Measurements from ENCODE around the gene IFIT3. TPM values are rescaled to one million over a fixed set of nuclear protein-coding genes. Genes with fewer than 3 reads are reported as not detected.

Gene IFIT3
- total and polyA plus RNA-seq, 7 donors = 4.9 to 36.1 (median 9.4) TPM

DNA sequence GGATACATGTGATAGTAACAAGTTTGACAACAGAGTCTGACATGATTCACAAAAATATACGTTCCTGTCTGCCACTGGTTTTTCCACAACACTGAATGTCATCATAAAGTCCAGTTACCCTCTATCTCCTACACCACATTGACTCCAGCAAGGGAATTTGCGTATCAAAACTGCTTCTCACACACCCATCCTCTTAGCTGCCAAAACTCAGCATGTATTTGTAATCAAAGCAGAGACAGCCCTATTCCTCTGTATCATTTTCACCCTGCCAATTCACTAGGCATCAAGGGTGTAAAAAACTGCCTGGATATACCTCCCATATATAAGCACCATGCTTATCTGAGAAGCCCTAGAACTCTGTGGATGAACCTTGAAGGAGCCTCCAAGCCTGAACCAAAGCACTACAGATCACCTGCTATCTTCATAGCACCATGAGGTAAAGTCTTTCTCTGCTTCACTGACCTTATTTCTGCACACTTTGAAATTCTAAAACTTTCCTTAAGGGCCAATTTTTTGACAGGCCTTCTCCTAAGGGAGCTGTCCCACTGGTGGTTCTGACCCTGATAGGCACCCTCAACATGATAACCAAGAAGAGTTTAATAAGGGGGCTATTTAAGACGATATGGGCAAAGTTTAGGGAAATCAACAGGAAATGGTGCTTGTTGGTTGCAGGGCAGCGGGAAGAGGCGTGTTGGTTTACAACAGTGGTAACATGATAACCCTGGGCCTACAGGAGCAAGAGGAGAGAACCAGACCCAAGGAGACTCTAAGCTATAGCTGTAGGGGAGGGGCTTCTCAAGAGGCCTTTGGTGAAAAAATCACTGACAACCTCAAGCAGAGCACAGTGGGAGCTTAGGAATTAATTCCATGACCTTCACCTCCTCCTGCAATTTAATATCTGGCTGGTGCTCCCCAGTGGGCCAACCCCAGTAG is 50.2 kb downstream of the IFIT3 start, which contains the start of gene IFIT1B:
IFIT1B (plus strand) TSS at position 352 of the 933 bp plus-strand sequence; CDS start at position 432, 80 bp downstream.
- 71 to 86% methylated on average over 5 of the region's 5 CpGs for WGBS, 2 donors
- no peak within 1 kb of the TSS for H3K27ac ChIP-seq
- TF ChIP-seq POLR2AphosphoS5 (IDR thresholded peaks at IDR 0.05) (no peak), POLR2A (IDR thresholded peaks at IDR 0.05) (no peak), EP300 (IDR thresholded peaks at IDR 0.05) (no peak)
- TF ChIP-seq, protein P1, sequence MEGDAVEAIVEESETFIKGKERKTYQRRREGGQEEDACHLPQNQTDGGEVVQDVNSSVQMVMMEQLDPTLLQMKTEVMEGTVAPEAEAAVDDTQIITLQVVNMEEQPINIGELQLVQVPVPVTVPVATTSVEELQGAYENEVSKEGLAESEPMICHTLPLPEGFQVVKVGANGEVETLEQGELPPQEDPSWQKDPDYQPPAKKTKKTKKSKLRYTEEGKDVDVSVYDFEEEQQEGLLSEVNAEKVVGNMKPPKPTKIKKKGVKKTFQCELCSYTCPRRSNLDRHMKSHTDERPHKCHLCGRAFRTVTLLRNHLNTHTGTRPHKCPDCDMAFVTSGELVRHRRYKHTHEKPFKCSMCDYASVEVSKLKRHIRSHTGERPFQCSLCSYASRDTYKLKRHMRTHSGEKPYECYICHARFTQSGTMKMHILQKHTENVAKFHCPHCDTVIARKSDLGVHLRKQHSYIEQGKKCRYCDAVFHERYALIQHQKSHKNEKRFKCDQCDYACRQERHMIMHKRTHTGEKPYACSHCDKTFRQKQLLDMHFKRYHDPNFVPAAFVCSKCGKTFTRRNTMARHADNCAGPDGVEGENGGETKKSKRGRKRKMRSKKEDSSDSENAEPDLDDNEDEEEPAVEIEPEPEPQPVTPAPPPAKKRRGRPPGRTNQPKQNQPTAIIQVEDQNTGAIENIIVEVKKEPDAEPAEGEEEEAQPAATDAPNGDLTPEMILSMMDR (IDR thresholded peaks at IDR 0.05) = no peak
- intact Hi-C loops (cut with DNase I) = no loop called here
- H3K4me3 ChIP-seq = no peak within 1 kb of the TSS
- peaks cover 0 to 20% (median 18%) of the 10 kb centered on the region in 4 donors for H3K4me1 ChIP-seq
- no peaks in the 10 kb centered on the region for H3K27me3 ChIP-seq
- H3K36me3 ChIP-seq = no peaks in the 10 kb centered on the region
- H3K9me3 ChIP-seq = no peaks in the 10 kb centered on the region
- DNase-seq = no peak

DNA sequence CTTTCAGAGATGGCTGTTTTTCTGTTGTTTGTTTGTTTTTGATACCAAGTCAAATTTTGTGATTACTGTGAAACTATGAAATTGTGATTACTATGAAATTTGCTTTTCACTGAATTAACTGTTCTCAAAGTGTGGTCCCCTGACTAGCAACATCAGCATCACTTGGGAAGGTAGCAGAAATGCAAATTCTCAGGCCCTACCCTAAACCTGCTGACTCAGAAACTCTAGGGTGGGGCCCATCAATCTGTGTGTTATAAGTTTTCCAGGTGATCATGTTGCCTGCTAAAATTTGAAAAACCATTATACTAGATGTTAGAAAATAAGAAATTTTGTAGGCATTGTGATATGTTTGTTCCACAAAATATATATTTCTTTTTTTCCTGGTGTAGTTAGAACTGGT is 51.3 kb downstream of the IFIT3 start:
- DNase-seq = no peak
- Histone ChIP-seq H3K9me3 (no peaks in the 10 kb centered on the region), H3K27me3 (no peaks in the 10 kb centered on the region), H3K4me1 (peaks cover 0 to 11% (median 9%) of the 10 kb centered on the region in 4 donors), H3K36me3 (no peaks in the 10 kb centered on the region), H3K4me3 (no peak overlapping the region), H3K27ac (no peak overlapping the region)
- TF ChIP-seq POLR2AphosphoS5 (IDR thresholded peaks at IDR 0.05) (no peak), POLR2A (IDR thresholded peaks at IDR 0.05) (no peak), EP300 (IDR thresholded peaks at IDR 0.05) (no peak)
- TF ChIP-seq, protein P1 (IDR thresholded peaks at IDR 0.05) = no peak
- intact Hi-C loops (cut with DNase I) = no loop called here

DNA sequence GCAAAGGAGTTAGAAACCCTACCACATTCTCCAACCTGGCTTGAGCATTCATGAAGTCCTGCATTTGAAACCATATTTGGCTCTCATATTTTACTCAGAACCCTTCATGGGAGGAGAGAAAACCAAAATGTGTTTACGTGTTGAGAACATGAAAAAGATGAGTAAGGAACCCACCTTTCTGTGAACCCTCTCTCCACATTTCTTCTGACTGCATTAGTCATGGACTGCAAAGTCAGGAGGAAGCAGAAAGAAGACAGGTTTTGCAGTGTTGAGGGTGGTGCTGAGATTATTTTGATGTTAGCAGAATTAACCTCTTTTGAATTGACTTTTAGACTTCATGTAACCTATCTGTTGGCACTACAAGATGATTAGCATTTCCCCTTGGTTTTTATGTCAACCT is 55.0 kb downstream of the IFIT3 start:
- 84 to 93% methylated on average over 1 of the region's 1 CpG for WGBS, 2 donors
- Histone ChIP-seq H3K27me3 (no peaks in the 10 kb centered on the region), H3K36me3 (no peaks in the 10 kb centered on the region), H3K9me3 (no peaks in the 10 kb centered on the region), H3K4me3 (no peak overlapping the region), H3K27ac (no peak overlapping the region), H3K4me1 (peaks cover 0 to 5% (median 0%) of the 10 kb centered on the region in 4 donors)
- no peak for DNase-seq
- intact Hi-C loops (cut with DNase I) = no loop called here
- TF ChIP-seq, protein P1 (IDR thresholded peaks at IDR 0.05) = no peak
- TF ChIP-seq POLR2A (IDR thresholded peaks at IDR 0.05) (no peak), POLR2AphosphoS5 (IDR thresholded peaks at IDR 0.05) (no peak), EP300 (IDR thresholded peaks at IDR 0.05) (no peak)

DNA sequence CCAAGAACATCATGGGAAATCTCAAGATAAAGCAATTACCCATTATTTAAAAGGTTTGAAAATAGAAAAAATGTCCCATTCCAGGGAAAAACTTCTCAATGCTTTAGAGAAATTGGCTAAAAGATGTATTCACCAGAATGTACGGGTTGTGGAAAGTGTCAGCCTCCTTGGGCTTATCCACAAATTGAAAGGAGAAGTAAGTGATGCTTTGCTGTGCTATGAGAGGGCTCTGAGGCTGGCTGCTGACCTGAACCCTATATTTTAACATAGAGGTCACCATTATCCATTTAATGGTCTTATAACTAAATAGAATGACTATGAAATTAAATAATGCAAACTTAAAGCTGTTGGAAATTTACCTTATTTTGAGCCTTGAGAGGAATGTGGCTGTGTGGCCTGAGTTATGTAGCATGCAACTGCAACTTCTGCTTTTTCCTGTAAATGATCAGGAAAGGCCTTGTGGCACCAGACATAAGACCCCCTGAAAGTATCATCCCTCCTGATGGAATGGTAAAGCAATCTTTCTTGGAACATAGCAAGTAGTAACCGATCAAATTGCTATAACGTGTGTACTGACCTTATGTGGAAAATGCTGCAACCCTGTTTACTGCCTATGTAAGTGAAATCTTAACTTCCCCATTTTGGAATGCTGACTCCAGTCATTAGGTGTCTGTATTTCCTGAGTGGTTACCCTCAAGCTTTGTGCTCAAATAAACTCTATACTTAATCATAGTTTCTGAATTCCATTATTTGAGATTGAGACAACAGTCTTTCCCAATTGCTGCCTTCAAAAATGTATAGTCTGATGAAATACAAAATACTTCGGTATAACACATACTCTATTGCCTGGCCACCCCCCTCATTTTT is 56.9 kb downstream of the IFIT3 start:
- intact Hi-C loops (cut with DNase I) = no loop called here
- H3K9me3 ChIP-seq = no peaks in the 10 kb centered on the region
- H3K4me3 ChIP-seq = no peak overlapping the region
- H3K4me1 ChIP-seq = peaks cover 0 to 5% (median 0%) of the 10 kb centered on the region in 4 donors
- no peaks in the 10 kb centered on the region for H3K36me3 ChIP-seq
- TF ChIP-seq, protein P1 (IDR thresholded peaks at IDR 0.05) = no peak
- no peak for TF ChIP-seq POLR2A (IDR thresholded peaks at IDR 0.05)
- peak in 1 of 4 donors; percentile 11 for TF ChIP-seq POLR2AphosphoS5 (IDR thresholded peaks at IDR 0.05)
- no peaks in the 10 kb centered on the region for H3K27me3 ChIP-seq
- 64 to 89% methylated on average over 4 of the region's 4 CpGs for WGBS, 2 donors
- DNase-seq = no peak
- H3K27ac ChIP-seq = no peak overlapping the region
